SU-DHL-6 (cell line): Measurements from ENCODE around the gene CS.

Experiments
- H2AFZ ChIP-seq: fragments of 200-600 bp; sonication (generic); 2 replicates; pipeline ENCODE4 v1.6.1; 2014; ENCODE audit warnings: low read depth, mild to moderate bottlenecking, moderate library complexity, mixed read lengths, antibody characterized with exemption, low read length; ENCODE audit not compliant: severe bottlenecking
- H3F3A ChIP-seq: fragments of 200-600 bp; shearing (Covaris generic); 2 replicates; pipeline ENCODE4 v1.6.0; 2016; ENCODE audit warnings: antibody characterized with exemption, mild to moderate bottlenecking; ENCODE audit not compliant: insufficient read depth
- H3K27ac ChIP-seq: fragments of 200-600 bp; sonication (generic); 2 replicates; pipeline ENCODE4 v1.5.1; 2016; ENCODE audit warnings: low read depth, mild to moderate bottlenecking, low read length, moderate library complexity, mixed read lengths
- H3K27me3 ChIP-seq: fragments of 200-600 bp; sonication (generic), shearing (Covaris generic); 2 replicates; pipeline ENCODE4 v1.6.0; 2014; ENCODE audit warnings: mild to moderate bottlenecking, low read length
- H3K36me3 ChIP-seq: fragments of 200-600 bp; sonication (generic); 2 replicates; pipeline ENCODE4 v1.6.1; 2014; ENCODE audit warnings: mild to moderate bottlenecking, low read length, mixed read lengths
- H3K4me2 ChIP-seq: fragments of 300-600, 200-600 bp; shearing (Covaris generic), sonication (generic); 2 replicates; pipeline ENCODE4 v1.6.0; 2014; ENCODE audit warnings: low read length, low read depth, mild to moderate bottlenecking; ENCODE audit not compliant: poor library complexity, severe bottlenecking
- H3K4me3 ChIP-seq: fragments of 200-600 bp; sonication (generic); 2 replicates; pipeline ENCODE4 v1.5.1; 2014; ENCODE audit warnings: antibody characterized with exemption, low read length, mild to moderate bottlenecking, mixed read lengths; ENCODE audit not compliant: insufficient read depth, poor library complexity, severe bottlenecking
- H3K79me2 ChIP-seq: fragments of 200-600 bp; sonication (generic); 2 replicates; pipeline ENCODE4 v1.6.1; 2014; ENCODE audit warnings: mild to moderate bottlenecking, low read length, moderate library complexity; ENCODE audit not compliant: insufficient read depth
- H3K9ac ChIP-seq: fragments of 200-600 bp; sonication (generic); 2 replicates; pipeline ENCODE4 v1.7.0; 2014; ENCODE audit warnings: mild to moderate bottlenecking, low read length
- H3K9me2 ChIP-seq: fragments of 200-600 bp; sonication (generic); replicated peaks from 2 replicates; pipeline ENCODE4 v1.6.1; 2014; ENCODE audit warnings: low read length; ENCODE audit not compliant: insufficient read depth
- H3K9me3 ChIP-seq: fragments of 200-600 bp; sonication (generic); 2 replicates; pipeline ENCODE4 v1.6.1; 2014; ENCODE audit warnings: low read length, mixed read lengths; ENCODE audit not compliant: insufficient read depth
- H4K20me1 ChIP-seq: fragments of 200-600 bp; sonication (generic); 2 replicates; pipeline ENCODE4 v1.6.1; 2014; ENCODE audit warnings: low read depth, mild to moderate bottlenecking, antibody characterized with exemption, low read length, moderate library complexity, mixed read lengths
- CTCF ChIP-seq: fragments of 200-600 bp; sonication (generic); IDR thresholded peaks from one replicate; pipeline ENCODE4 v1.5.1; 2017; ENCODE audit warnings: antibody characterized with exemption, mild to moderate bottlenecking, low read length, moderate library complexity; ENCODE audit not compliant: insufficient read depth, poor library complexity, severe bottlenecking
- EZH2phosphoT487 ChIP-seq: fragments of 200-600 bp; sonication (generic), shearing (Covaris generic); conservative IDR thresholded peaks from 2 replicates; pipeline ENCODE4 v1.6.1; 2018; ENCODE audit warnings: mild to moderate bottlenecking, antibody characterized with exemption, low read length, moderate library complexity, mixed read lengths

Gene CS

GRCh38 chr12:56341616-56342015, 41.5 kb upstream of the CS start:
- Histone ChIP-seq H4K20me1 (no peaks in the 10 kb centered on the region), H3K4me3 (no peak overlapping the region), H3K79me2 (no peaks in the 10 kb centered on the region), H3K9ac (no peak overlapping the region), H3K9me2 (no peaks in the 10 kb centered on the region), H3K9me3 (no peaks in the 10 kb centered on the region), H2AFZ (no peak overlapping the region), H3K27ac (peak overlapping the region; percentile 9; the same call in 1 of the 2 replicates), H3K27me3 (no peaks in the 10 kb centered on the region), H3K4me2 (no peak overlapping the region), H3K36me3 (no peaks in the 10 kb centered on the region), H3F3A (peaks cover 19% of the 10 kb centered on the region)
- no peak for TF ChIP-seq EZH2phosphoT487
- no peak for TF ChIP-seq CTCF

- Histone ChIP-seq H3K79me2 (no peaks in the 10 kb centered on the region), H3K9ac (peak overlapping the region; percentile 54), H4K20me1 (no peaks in the 10 kb centered on the region), H3K4me3 (peak overlapping the region; percentile 11), H3K27me3 (no peaks in the 10 kb centered on the region), H3K9me3 (no peaks in the 10 kb centered on the region), H3K9me2 (no peaks in the 10 kb centered on the region), H3K27ac (peak overlapping the region; percentile 69), H3K36me3 (no peaks in the 10 kb centered on the region), H3K4me2 (peak overlapping the region; percentile 51), H3F3A (peaks cover 27% of the 10 kb centered on the region), H2AFZ (peak overlapping the region; percentile 44)
- TF ChIP-seq CTCF (no peak), EZH2phosphoT487 (no peak)
These were observed 39.0 kb upstream of the CS start for GRCh38 chr12:56339158-56339422.

GRCh38 chr12:56338308-56339157, 38.4 kb upstream of the CS start, which contains the start of gene IL23A:
Gene IL23A (plus strand): TSS chr12:56338884. CDS start chr12:56339045, 161 bp downstream.
- Histone ChIP-seq H2AFZ (peak within 1 kb of the TSS; percentile 44), H3K9me2 (no peaks in the 10 kb centered on the region), H3F3A (peaks cover 27% of the 10 kb centered on the region), H3K4me3 (peak within 1 kb of the TSS; percentile 11), H3K4me2 (peak within 1 kb of the TSS; percentile 51), H3K9ac (peak within 1 kb of the TSS; percentile 54), H3K27me3 (no peaks in the 10 kb centered on the region), H3K27ac (peak within 1 kb of the TSS; percentile 69), H3K36me3 (no peaks in the 10 kb centered on the region), H4K20me1 (no peaks in the 10 kb centered on the region), H3K79me2 (no peaks in the 10 kb centered on the region), H3K9me3 (no peaks in the 10 kb centered on the region)
- TF ChIP-seq CTCF, result no peak
- no peak for TF ChIP-seq EZH2phosphoT487
